GM18505 (cell line): Measurements from ENCODE around the gene PEX11G.

Source experiments
- ATAC-seq: cut with Tn5 transposase; IDR thresholded peaks from one replicate; pipeline ENCODE4 v1.9.1; 2021; ENCODE audit not compliant: unreplicated experiment
- POLR2A ChIP-seq: IDR thresholded peaks from 4 replicates; pipeline ENCODE4 v1.6.1; 2011; ENCODE audit warnings: borderline replicate concordance; ENCODE audit not compliant: insufficient read depth, insufficient read length; ENCODE audit errors: extremely low read depth

Gene PEX11G

GRCh38 chr19:7515645-7516151, 26.9 kb upstream of the PEX11G start, which contains the start of gene ZNF358:
Gene ZNF358, plus strand, starts transcription at chr19:7516103. Its CDS starts 3,140 bp downstream, at chr19:7519243.
- ATAC-seq, result no peak
- no peak for TF ChIP-seq POLR2A

- ATAC-seq, result no peak
- TF ChIP-seq POLR2A, result no peak
Observed at GRCh38 chr19:7515110-7515644, 26.3 kb upstream of the PEX11G start.

GRCh38 chr19:7513809-7514642, 25.2 kb upstream of the PEX11G start:
- ATAC-seq, result no peak
- no peak for TF ChIP-seq POLR2A

- ATAC-seq, result no peak
Observed at GRCh38 chr19:7512400-7512851, 23.6 kb upstream of the PEX11G start.

GRCh38 chr19:7509625-7510024, 20.8 kb upstream of the PEX11G start:
- TF ChIP-seq POLR2A, result no peak
- no peak for ATAC-seq

More at GRCh38 chr19:7512400-7512851, 23.6 kb upstream of the PEX11G start:
- TF ChIP-seq POLR2A, result no peak

GRCh38 chr19:7507884-7508283, 19.0 kb upstream of the PEX11G start:
- no peak for ATAC-seq
- TF ChIP-seq POLR2A, result no peak

GRCh38 chr19:7506385-7507328, 17.8 kb upstream of the PEX11G start:
- ATAC-seq, result no peak
- TF ChIP-seq POLR2A, result no peak

GRCh38 chr19:7505682-7506384, 17.0 kb upstream of the PEX11G start:
- TF ChIP-seq POLR2A, result no peak
- no peak for ATAC-seq

- no peak for TF ChIP-seq POLR2A
- ATAC-seq, result no peak
Observed at GRCh38 chr19:7505288-7505681, 16.4 kb upstream of the PEX11G start.

GRCh38 chr19:7504684-7505083, 15.8 kb upstream of the PEX11G start:
- ATAC-seq, result no peak

GRCh38 chr19:7502552-7502951, 13.7 kb upstream of the PEX11G start:
- TF ChIP-seq POLR2A, result no peak
- no peak for ATAC-seq

More at GRCh38 chr19:7504684-7505083, 15.8 kb upstream of the PEX11G start:
- TF ChIP-seq POLR2A, result no peak

GRCh38 chr19:7500811-7501450, 12.1 kb upstream of the PEX11G start:
- ATAC-seq, result no peak
- no peak for TF ChIP-seq POLR2A

GRCh38 chr19:7497292-7497691, 8.5 kb upstream of the PEX11G start:
- no peak for TF ChIP-seq POLR2A
- ATAC-seq, result no peak
